ENCODE data around the gene PGLYRP2. TPM values are rescaled to one million over a fixed set of nuclear protein-coding genes. Genes with fewer than 3 reads are reported as not detected.

PGLYRP2 gene
- total RNA-seq, 1 experiment from 2014 or later = not detected

DNA sequence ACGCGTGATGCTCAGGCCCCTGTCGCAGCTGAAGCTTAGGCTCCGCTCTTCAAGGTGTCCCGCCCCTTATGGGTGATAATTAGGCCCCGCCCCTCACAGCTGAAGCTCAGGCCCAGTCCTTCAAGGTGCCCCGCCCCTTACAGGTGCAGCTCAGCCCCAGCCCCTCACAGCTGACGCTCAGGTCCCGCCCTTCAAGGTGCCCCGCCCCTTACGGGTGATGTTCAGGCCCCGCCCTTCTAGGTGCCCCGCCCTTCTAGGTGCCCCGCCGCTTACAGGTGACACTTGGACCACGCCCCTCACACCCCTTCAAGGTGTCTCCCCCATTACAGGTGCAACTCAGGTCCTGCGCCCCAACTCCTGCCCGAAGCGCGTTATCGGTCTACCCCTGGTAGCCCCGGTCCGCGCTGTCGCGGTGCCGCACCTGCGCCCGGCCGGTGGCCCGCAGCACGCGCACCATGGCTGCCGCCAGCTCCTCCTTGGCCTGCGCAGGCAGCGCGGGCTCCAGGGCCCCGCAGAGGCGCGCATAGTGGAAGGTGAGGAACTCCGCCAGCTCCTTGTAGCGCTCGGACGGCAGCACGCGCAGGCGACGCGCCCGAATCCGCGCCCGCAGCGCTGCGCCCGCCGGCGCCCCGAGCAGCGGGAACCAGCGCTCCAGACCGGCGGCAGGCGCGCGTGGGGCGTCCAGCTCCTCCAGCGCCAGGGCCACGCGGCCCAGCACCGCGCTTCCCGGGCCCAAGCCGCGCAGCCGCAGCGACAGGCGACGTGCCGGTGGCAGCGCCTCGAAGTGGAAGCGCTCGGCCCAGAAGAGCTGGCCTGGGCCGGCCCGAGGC lies 22.2 kb downstream of the PGLYRP2 start:
- no peak for DNase-seq (ENCODE audit: low read depth)

GRCh38 chr19:15456441-15456840 lies 22.9 kb downstream of the PGLYRP2 start:
- DNase-seq (ENCODE audit: low read depth) = no peak

DNA sequence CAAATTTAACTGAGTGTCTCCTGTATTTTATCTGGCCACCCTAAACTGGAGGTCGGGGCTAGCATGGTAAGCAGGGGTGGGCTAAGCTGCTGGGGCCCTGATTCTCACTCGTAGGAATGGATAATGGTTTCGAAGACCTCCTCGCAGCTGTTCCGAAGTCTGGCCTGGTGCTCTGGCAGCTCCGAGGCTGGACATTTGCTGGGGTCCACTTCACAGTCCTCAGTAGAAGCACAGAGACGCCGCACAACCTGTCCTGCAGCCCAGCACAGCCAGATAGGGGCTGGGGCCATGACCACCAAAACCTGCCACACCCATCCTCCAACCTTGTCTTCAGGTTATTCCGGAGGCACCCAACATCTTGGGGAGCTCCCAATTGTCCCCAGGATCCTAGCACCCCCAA lies 23.3 kb downstream of the PGLYRP2 start:
- no peak for DNase-seq (ENCODE audit: low read depth)

- DNase-seq (ENCODE audit: low read depth) = no peak
Measured at GRCh38 chr19:15453906-15454860, 25.1 kb downstream of the PGLYRP2 start.

GRCh38 chr19:15453091-15453578 lies 26.2 kb downstream of the PGLYRP2 start:
- DNase-seq (ENCODE audit: low read depth) = no peak

DNA sequence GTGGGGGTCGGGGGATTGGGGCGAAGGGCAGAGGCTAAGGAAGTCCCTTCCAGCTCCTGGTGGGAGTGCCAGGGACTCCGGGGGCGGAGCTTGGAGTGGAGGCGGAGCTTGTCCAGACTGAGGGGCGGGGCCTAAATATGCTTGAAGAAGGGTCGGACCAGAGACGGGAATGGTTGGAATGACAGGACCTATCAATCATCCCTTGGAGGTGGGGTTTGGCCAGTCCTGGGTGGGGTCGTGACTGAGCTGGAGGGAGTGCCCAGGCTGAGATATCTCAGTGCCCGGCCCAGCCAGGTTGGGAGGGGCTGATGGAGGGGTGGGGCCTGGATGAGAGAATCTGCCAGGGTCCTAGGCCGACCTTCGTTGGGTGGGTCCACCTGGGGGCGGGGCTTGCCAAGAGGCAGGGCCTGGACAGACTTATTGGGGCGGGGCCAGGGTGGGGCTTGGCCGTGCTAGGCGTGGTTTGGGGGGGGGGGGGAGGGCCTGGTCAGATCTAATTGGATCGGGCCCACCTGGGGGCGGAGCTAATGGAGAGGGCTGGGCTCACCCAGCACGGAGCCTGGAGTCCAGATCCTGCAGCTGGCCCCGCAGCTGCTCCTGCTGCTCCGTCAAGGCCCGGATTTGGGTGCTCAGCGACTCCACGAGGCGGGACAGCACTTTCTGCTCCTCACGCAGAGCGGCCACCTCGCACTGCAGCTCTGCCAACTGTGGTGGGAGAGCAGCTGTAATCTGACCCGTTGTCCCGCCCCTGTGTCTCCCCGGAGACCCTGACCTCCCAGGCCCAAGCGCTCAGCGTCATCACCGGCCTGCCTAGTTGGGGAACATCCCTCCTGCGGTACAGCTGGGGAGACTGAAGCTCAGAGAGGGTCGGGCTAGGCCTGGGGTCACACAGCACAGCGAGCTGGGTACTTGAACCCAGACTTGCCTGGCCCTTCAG lies 26.9 kb downstream of the PGLYRP2 start:
- DNase-seq (ENCODE audit: low read depth) = peak; percentile 93

GRCh38 chr19:15450528-15450890 lies 28.8 kb downstream of the PGLYRP2 start:
- DNase-seq (ENCODE audit: low read depth) = no peak

GRCh38 chr19:15449620-15450527 lies 29.4 kb downstream of the PGLYRP2 start, which contains the start of gene WIZ:
TSS of gene WIZ (minus strand) at chr19:15449956. CDS start at chr19:15448307, 1,649 bp downstream.
- DNase-seq (ENCODE audit: low read depth) = peak; percentile 59

- peak; percentile 26 for DNase-seq (ENCODE audit: low read depth)
Measured at GRCh38 chr19:15448778-15449619, 30.3 kb downstream of the PGLYRP2 start.

GRCh38 chr19:15448044-15448777 lies 31.1 kb downstream of the PGLYRP2 start:
- no peak for DNase-seq (ENCODE audit: low read depth)

- no peak for DNase-seq (ENCODE audit: low read depth)
Measured at GRCh38 chr19:15447057-15447456, 32.2 kb downstream of the PGLYRP2 start.

DNA sequence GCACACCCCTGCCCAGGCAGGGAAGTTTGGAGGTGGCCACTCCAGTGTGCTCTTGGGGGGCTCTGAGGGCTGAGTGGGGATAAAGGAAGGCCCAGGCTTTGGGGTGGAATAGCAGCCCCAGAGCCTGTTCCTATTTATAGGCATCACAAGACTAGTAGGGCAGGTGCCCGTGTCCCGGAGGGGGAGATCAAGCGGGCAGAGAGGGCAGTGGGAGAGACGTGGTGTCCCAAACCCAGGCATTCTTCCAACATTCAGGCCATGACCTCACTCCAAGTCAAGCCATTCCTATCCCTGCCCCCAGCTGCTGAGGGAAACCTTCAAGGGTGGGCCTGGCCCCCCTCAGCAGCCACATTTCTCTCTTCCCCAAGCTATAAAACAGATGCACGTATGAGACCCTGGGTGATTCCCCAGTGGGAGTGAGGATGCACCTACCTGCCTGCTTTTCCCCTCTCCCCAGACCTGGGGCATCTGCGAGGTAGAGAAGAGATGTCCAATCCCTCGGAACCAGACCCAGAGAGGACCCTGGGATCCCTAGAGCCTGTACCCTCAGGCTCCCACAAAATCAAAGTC lies 33.4 kb downstream of the PGLYRP2 start:
- no peak for DNase-seq (ENCODE audit: low read depth)

- DNase-seq (ENCODE audit: low read depth) = no peak
Measured at GRCh38 chr19:15445227-15445605, 34.1 kb downstream of the PGLYRP2 start.

DNA sequence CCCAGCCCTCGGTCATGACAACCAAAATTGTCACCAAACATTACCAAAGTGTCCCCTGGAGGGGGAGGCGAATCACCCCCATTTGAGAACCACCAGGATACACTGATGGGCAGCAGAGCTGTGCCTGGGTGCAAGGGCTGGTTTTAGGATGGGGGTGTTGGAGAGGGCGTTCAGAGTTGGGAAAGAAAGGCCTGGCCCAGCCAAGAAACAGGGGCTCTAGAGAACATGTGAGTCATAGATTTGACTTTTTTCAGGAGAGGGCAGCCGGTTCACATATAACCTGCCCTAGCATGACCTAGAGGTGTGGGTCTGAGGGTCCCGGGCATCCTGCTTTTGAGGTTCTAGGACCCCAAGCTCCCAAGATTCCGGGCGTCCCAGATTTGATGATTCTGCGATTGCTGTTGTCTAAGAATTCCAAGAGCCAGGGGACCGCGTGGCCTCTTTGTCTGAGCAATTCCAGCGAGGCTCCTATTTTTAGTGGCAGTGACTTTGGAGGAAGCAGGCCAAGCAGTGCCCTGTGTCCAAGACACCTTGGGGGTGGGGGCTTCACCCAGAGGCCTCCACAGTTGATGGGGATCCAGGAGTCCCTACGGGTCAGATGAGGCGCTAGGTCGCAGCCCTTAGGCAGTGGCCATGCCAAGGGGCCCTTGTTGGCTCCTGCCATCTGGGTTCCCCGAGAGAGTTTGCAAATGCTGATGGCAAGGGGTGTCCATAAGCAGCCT lies 34.6 kb downstream of the PGLYRP2 start:
- no peak for DNase-seq (ENCODE audit: low read depth)

- no peak for DNase-seq (ENCODE audit: low read depth)
Measured at GRCh38 chr19:15443838-15444237, 35.5 kb downstream of the PGLYRP2 start.

- no peak for DNase-seq (ENCODE audit: low read depth)
Measured at GRCh38 chr19:15443325-15443724, 36.0 kb downstream of the PGLYRP2 start.
